ENCODE measurements around the gene FNDC3B.
"Not testable (repeated sequence)": the region's sequence is repeated elsewhere in the genome, so short reads cannot be mapped to it uniquely, and the experiment has no call there.

Gene FNDC3B

DNA sequence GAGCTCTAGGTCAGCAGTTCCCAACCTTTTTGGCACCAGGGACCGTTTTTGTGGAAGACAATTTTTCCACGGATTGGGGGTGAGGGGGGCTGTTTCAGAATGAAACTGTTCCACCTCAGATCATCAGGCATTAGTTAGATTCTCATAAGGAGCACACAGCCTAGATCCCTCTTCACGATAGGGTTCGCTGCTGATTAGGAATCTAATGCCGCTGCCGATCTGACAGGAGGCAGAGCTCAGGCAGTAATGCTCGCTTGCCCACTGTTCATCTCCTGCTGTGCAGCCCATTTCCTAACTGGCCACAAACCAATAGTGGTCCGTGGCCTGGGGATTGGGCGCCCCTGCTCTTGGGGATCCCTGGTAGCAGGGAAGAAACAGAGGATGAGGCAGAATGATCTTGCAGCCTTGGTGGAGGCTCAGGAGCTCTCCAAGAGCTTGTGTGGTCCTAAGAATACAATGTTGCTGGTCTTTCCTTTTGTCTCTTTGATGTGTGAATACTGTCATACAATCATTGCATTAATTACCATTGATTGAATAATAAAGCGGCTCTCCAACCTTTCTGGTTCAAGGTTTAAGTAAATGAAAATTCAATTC lies 183.2 kb downstream of the FNDC3B start:
- no peak for DNase-seq

DNA sequence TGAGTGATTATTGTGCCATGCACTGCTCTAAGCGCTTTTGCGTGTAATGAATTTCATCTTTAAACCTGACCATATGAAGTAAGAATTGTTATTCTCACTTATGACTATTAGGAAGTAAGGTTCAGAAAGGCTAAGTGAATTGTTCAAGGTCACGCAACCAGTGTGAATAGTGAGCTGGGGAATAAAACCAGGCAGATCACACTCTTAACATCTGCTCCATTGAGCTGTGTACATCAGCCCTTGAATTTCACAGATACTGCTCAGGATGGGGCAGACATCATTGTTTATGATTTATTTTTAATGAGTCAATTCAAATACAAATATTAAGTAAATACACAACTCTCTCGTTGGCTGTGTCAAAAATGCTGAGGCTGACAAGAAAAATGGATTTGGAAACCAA lies 184.5 kb downstream of the FNDC3B start:
- no peak for DNase-seq

DNA sequence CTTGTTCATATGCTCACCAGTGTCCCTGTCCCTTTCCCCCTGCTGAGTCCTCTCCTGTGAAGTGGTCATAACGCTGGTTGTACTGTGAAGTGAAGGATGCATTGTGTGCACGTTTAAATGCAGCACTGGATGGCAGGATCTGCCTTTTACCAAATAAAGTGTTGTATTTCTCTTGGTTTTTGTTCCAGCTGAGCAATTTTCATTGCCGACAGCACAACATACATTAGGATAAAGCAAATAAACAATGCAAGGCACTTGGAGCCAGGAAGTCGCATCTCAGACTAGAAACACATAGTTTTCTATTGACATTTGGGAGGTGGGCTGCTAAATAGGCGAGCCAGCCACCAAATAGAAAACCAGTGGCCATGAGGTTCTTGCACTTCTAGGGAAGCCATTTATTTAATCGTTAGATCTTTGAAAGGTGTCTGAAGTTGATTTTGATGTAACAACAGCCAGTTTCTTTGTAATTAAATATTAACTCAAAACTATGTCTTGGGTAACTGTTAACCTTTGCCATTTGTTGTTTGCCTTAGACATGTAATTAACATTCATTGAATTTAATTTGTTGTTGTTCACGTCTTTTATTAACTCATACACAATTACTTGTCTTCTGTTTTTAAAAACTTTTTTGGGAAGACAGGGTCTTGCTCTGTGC lies 185.3 kb downstream of the FNDC3B start:
- DNase-seq, result no peak

DNA sequence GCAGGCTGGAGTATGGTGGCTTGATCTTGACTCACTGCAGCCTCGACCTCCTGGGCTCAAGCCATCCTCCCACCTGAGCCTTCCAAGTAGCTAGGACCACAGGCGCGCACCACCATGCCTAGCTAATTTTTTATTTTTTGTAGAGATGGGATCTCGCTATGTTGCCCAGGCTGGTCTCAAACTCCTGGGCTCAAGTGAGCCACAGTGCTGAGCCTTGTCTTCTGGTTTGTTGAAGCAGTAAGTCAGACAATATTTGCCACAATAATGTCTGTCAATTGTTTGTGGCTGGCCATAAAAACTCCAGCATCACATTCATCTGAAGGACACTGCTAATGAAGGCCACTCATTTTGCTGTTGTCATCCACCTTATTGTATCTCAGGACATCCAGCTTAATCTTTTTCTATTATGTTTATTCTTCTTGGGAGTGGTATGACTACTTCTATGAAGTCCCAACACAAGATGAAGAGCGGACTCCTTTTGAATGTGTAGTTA lies 185.9 kb downstream of the FNDC3B start:
- DNase-seq, result no peak

DNA sequence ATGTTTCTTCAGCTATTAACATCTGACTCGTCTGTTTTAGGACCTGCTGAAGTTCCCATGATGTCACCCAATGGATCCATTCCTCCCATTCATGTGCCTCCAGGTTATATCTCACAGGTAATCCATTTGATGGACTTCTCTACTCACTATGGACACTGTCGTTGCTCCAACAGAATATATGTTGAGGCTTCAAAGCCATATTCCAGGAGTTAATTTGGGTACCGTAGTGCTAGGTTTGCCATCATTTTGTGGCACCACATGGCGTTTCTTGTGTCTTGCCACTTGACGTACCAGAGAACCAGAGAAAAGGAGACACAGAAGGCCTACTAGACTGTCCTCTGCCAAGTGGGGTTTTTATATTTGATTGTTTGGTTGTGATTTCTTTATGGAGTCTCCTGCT lies 187.5 kb downstream of the FNDC3B start:
- DNase-seq, result no peak

DNA sequence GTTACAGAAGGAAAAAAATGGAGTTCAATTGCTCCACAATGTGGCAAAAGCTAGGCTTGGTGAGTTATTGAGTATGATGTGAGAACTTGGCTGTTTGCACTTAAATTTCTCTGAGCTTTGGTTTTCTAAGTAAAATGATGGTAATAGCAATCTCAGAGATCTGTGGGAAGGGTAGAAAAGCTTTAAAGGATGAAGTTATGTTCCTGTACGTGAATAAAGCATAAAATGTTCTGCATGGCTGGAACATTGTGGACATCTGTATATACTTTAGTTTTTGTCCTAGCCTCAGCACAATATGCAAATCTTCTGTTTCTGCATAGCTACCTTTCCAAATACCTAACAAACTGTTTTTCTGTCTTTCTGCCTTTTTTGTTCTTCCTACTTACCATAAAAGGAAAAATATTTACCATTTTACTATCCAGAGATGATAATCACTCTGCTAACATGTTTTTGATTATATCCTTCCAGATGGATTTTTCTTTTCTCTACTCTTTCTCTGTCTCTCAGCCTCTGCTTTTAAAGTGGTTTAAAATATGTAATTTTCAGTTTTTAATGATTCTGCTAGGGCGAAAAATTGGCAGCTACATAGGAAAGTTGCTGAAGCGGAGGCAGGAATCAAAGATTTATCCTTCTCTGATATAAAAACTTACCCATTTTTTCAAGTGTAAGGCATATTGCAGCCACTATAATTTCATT lies 188.1 kb downstream of the FNDC3B start:
- DNase-seq, result no peak

DNA sequence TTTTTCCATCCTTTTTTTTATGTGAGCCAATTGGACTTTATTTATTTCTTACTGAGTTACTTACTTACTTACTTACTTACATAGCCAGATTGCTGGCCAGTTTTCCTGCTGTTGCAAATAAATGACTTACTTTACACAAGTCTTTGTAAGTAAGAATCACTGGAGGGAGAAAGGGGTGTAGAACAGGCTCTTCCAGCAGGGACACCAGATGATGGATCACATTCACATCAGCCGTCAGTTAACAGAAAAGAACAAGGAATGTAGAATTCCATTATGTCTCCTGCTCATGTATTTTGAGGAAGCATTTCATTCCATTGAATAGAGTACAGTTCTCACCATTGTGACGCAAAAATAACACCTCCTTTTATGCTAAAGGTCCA lies 188.6 kb downstream of the FNDC3B start:
- no peak for DNase-seq

DNA sequence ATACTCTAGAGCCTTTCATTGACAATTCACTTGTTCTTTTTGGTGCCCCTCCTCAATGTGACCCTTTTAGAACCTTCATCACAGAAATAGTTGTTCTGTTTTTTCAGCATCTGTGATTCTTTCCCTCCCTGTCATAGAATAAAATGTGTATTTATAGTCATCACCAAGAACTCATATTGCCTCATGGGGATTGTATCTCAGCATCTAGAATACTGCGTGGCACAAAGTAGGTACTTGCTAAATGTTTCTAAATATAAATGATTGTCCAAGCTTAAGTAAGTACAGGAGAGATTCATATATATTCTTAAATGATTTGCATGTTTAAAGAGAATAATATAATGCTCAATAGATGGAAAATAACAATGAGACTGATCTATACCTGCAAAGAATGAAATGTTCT lies 190.1 kb downstream of the FNDC3B start:
- DNase-seq, result no peak

DNA sequence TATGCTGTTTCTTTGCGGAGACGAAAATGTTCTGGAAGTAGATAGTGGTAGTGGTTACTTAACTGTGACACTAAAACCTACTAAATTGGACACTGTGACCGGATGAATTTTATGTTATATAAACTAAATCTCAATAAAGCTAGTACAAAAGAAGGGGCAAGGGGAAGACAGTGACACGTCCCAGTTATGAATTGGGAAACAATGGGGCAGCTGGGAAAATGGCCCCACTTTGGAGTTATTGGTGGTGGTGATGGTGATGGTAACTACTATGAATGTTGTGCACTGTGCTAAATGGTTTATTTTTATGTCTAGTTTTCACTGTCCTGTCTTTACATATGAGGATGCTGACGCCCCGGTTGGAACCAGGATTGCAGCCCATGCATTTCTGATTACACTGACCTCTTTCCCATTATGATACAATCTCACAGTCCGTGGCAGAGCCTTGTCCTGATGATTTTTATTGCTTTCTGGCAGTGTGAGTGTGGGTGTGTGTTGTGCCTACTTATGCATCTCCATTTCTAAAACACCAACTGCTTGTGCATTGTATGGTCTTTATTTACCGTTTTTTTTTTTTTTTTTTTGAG lies 192.0 kb downstream of the FNDC3B start:
- no peak for DNase-seq

DNA sequence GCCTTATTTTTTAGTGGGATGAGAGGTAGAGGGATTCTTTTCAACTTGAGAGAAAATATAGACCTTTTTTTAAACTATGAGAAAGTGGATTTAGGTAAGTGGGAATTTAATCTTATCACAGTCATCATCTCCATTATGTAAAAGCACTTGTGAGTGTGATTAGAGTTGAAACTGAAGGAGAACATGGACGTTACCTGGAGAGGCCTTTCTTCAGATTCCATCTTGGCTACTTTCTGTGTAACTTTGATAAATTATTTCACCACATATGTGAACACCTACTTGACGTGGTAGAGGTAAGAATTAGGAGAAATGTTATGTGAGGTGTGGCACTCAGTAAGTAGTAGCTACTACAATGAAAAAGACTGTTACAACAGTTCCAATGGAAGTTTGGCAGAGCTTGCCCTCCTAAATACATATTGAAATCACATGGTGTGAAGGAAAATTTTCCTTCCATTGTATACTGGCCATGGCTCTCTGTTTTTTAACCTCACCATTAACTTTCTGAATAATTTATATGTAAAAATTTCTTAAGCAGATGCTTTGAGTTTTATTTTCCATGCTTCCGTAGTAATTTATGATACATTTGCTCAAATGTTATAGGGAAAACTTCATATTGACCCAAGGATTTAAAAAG lies 193.3 kb downstream of the FNDC3B start:
- DNase-seq, result no peak

DNA sequence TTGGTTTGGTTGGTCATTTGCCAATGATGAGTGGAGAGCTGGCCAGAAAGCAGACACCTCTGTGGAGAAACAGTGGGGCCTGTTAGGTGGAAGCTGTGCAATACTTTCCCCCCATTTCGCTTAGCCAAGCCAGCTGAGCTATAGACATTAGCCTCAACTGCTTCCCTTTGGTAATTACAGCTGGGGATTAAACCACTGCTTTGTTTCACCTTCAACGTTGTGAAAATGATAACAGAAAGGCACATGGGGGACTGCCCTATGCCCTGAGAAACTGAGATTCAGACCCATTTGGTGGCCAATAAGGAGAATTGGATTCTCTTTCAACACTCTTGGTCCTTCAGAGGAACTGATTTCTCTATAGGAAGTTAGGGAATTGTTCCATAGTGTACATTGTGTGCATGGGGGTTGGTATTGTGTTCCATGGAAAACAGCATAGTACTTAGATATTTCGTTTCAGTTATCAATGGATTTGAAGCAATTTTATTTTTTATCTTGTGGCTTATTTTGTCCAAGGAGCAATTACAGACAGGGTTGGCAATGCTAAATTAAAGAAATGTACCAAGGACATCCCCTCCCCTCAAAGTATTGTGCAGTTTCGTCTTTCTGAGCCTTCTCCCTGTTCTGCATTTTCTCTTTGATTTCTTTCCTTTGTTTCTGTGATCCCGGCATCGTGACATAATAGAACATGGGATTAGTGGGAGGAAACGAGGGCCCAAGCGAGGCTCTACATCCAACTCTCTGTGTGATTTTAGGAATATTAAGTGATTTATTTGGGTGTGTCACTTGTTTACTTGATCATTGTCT lies 194.3 kb downstream of the FNDC3B start:
- DNase-seq, result no peak

DNA sequence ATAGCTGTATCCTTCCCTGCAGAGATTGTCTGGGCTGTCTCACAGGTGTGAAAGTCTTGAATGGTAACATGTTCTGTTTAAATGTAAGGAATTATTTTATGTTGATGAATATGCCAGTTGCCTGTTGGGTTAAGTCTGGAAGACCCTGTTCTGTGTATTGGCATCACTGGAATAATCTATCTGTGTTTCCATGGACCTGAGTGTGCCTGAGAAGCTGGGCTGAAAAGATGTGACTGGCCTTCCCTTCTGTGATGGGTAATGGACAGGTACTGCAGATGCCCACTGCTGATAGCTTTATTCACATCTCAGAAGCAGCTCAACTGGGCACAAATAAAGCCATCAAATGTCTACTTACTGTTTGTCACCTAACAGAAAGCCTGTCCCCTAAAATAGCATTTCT lies 196.3 kb downstream of the FNDC3B start:
- DNase-seq, result no peak

DNA sequence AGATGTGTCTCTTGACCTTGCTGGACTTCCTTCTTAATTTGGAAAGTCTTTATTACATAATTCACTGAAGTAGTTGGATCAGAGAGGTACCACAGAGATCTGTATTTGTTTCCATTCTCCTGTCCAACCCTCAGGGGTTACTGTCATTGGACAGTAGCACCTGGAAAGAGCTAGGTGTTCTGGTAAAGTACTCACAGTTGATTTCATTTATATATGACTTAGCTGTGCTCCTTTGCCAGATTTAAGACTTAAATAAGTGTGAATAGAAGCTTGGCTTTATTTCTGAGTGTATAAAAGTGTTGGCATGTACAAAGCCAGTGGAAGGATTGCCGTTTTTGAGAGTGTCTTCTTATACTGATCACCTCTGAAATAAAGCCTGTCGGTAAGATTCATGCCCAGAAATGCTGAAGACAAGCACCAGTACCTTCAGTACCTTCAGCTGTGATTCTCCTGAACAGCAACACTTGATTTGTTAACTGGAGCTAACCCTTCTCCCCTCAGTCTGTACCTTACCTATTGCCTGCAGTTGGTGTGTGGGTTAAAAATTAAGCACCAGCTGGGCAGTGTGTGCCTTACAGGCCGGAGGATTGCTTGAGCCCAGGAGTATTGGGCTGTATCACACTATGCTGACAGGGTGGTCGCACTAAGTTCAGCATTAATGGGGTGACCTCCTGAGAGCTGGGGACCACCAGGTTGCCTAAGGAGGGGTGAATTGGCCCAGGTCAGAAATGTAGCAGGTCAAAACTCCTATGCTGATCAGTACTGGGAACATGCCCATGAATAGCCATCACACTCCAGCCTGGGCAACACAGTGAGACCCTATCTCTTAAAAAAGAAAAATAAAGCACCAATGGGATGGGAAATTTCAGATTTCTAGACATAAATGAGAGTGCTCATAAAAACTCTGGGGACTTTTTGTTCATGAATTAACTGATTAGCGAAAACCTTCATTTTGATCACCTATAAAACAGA lies 197.7 kb downstream of the FNDC3B start:
- DNase-seq, result no peak

DNA sequence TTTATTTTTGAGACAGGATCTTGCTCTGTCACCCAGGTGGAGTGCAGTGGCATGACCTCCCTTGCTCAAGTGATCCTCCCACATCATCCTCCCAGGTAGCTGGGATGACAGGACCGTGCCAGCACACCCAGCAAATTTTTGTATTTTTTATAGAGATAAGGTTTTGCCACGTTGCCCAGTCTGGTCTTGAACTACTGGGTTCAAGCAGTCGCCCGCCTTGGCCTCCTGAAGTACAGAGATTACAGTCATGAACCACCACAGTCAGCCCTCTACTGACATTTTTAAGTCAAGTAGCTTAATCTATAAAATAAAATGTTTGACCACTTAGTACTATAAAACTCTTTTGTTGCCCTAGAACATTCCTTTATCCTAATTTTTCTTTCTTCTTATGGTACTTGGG lies 198.8 kb downstream of the FNDC3B start:
- DNase-seq, result no peak

DNA sequence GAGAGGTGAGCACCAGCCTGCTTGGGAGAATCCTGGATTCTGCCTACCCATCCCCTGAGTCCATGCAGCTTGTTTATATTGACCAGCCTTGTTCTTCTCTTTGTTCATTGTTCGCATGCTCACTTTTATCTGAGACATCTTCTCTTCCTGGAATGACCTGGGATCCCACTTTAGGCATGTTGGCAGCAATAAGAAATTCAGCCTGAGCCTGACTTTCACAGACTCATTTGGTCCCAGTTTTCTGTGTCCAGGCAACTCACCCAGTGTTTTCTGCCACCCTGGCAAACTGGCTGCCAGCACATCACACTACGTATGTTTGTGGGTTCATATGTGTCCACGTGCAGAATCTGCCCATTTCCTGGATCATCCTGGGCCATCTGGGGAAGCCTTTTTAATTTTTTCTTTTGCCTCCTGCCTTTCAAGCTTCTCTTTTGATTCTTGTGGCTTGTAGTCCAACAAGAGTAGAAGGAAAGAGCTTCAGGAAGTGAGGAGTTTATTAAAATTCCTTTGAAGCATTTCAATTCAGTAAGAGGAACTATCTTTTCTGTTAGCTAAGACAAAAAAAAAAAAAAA lies 199.9 kb downstream of the FNDC3B start:
- DNase-seq, result no peak

DNA sequence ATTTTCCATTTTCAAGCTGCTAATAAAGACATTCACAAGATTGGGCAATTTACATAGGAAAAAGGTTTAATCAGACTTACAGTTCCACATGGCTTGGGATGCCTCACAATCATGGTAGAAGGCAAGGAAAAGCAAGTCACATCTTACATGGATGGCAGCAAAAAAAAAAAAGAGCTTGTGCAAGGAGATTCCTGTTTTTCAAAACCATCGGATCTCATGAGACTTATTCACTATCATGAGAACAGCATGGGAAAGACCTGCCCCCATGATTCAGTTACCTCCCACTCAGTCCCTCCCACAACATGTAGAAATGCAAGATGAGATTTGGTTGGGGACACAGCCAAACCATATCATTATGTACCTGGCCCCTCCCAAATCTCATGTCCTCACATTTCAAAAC lies 202.0 kb downstream of the FNDC3B start:
- DNase-seq, result peak; percentile 74

DNA sequence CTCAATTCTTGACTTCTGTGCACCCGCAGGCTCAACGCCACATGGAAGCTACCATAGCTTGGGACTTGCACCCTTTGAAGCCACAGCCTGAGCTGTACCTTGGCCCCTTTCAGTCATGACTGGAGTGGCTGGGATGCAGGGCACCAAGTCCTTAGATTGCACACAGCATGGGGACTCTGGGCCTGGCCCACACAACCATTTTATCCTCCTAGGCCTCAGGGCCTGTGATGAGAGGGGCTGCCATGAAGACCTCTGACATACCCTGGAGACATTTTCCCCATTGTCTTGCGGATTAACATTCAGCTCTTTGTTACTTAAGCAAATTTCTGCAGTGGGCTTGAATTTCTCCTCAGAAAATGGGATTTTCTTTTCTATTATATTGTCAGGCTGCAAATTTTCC lies 203.1 kb downstream of the FNDC3B start:
- not testable (repeated sequence) for DNase-seq

DNA sequence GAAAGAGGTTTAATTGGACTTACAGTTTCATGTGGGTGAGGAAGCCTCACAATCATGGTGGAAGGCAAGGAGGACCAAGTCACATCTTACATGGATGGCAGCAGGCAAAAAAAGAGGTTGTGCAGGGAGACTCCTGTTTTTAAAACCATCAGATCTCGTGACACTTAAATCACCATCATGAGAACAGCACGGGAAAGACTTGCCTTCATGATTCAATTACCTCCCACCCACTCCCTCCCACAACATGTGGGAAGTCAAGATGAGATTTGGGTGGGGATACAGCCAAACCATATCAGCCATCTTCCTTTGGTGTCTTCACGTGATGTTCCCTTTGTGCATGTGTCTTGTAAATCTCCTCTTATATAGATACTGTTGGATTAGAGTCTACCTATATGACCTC lies 204.0 kb downstream of the FNDC3B start:
- DNase-seq, result not testable (repeated sequence)

DNA sequence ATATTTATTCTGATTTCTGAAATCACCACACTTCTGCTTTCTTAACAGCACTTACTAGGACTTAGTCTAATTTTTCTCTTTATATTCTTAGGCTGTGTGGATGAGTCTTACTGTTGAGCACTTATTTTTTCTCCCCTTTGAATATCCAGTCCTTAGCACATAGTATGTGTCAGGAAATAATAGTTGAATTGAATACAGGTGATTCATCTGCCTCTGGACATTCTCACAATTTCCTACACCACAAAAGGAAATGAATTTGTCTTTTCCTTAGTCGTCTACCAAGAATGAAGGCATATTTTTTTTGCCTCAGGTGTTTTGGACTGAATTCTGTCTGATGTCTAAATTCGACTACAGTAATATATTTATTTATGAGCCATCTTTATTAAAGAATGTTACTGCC lies 204.6 kb downstream of the FNDC3B start:
- no peak for DNase-seq

DNA sequence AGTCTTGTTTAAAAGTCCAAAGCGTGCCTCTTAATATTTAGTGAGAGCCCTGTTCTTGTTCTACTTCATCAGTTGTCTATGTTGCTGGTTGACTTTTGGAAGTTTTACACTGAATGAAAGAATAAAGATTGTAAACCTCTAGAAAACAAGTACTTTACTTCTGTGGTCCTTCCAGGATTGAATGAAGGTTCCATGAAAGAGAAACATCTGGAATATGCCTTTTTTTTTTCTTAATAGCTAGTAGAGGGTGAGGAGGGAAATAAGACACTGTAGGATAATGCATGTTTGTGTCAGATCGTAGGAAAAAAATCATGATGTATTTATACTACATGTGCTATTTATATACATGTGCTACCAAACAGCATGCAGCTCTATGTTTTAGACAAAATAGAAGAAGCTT lies 205.9 kb downstream of the FNDC3B start:
- DNase-seq, result no peak

All from inflammatory macrophage treated with lipopolysaccharide for 4 hours (primary cell).